ENCODE measurements around the gene COL25A1. TPM values are rescaled to one million over a fixed set of nuclear protein-coding genes. Genes with fewer than 3 reads are reported as not detected.
A peak's percentile ranks its signal among the peaks of the same experiment; 100 is the strongest.

The COL25A1 gene
- total RNA-seq (2021), result 8.8 and 10.4 TPM in 2 replicates
- percentile 60 among the genes with signal in this experiment for Bru-seq, nascent RNA
- BruChase-seq, experiment 1, labeled RNA remaining after a 2-hour chase, result percentile 60 among the genes with signal in this experiment
- BruChase-seq, experiment 2, labeled RNA remaining after a 6-hour chase, result percentile 55 among the genes with signal in this experiment
- long read RNA-seq, partial matches to known transcripts, result 4 of 12 reads
- long read RNA-seq, other reads (novel, unspliced or antisense), result 8 of 12 reads

- Histone ChIP-seq H3K4me3 (ENCODE audit: low read depth, low read length, poor library complexity, severe bottlenecking) (peak within 1 kb of the TSS; percentile 60), H3K36me3 (ENCODE audit: insufficient read depth, low read length, poor library complexity, severe bottlenecking) (no peaks in the 10 kb centered on the region), H3K4me1 (ENCODE audit: insufficient read depth, low read length, poor library complexity, severe bottlenecking) (peaks cover 6% of the 10 kb centered on the region), H3K27ac (ENCODE audit: low read depth, low read length, poor library complexity, severe bottlenecking) (peak within 1 kb of the TSS; percentile 45), H3K27me3 (replicated peaks; ENCODE audit: insufficient read depth, low read depth, low read length, poor library complexity) (peaks cover 23% of the 10 kb centered on the region), H3K9me3 (ENCODE audit: low read depth, low read length, poor library complexity, severe bottlenecking) (no peaks in the 10 kb centered on the region)
- intact Hi-C loops (cut with micrococcal nuclease; ENCODE audit: unreplicated experiment), result loop anchor here (5.0 kb wide), 1 partner anchor 420 kb away; no protein-coding TSS in a partner anchor
- TF ChIP-seq CTCF (conservative IDR thresholded peaks at IDR 0.05; ENCODE audit: low read depth, low read length), result no peak
- TF ChIP-seq EZH2 (IDR thresholded peaks at IDR 0.05; ENCODE audit: borderline replicate concordance, low read depth, low read length, poor library complexity, severe bottlenecking), result no peak
- ChIA-PET POLR2A (ENCODE audit: low non-redundant PET) (interaction anchor here (0.6 to 0.7 kb wide), 3 partner anchors 17 to 401 kb away, joined by 3 to 22 read pairs (median 4); no protein-coding TSS in a partner anchor), CTCF (interaction anchor here (0.7 kb wide), 1 partner anchor 13 kb away, joined by 3 read pairs; no protein-coding TSS in a partner anchor)
- DNase-seq (ENCODE audit: low spot score), result peak; percentile 77
- BruUV-seq (replicated peaks), result no TSS peak
Measured at GRCh38 chr4:109302361-109303139, at the start of gene COL25A1. TSS of gene COL25A1 (minus strand) at chr4:109302658.

- Histone ChIP-seq H3K4me3 (ENCODE audit: low read depth, low read length, poor library complexity, severe bottlenecking) (no peak overlapping the region), H3K27ac (ENCODE audit: low read depth, low read length, poor library complexity, severe bottlenecking) (no peak overlapping the region), H3K36me3 (ENCODE audit: insufficient read depth, low read length, poor library complexity, severe bottlenecking) (no peaks in the 10 kb centered on the region), H3K27me3 (replicated peaks; ENCODE audit: insufficient read depth, low read depth, low read length, poor library complexity) (no peaks in the 10 kb centered on the region), H3K9me3 (ENCODE audit: low read depth, low read length, poor library complexity, severe bottlenecking) (no peaks in the 10 kb centered on the region), H3K4me1 (ENCODE audit: insufficient read depth, low read length, poor library complexity, severe bottlenecking) (no peaks in the 10 kb centered on the region)
- no peak for TF ChIP-seq CTCF (conservative IDR thresholded peaks at IDR 0.05; ENCODE audit: low read depth, low read length)
- no peak for TF ChIP-seq EZH2 (IDR thresholded peaks at IDR 0.05; ENCODE audit: borderline replicate concordance, low read depth, low read length, poor library complexity, severe bottlenecking)
- ChIA-PET POLR2A (ENCODE audit: low non-redundant PET) (no interaction called here), CTCF (no interaction called here)
- DNase-seq (ENCODE audit: low spot score), result no peak
- intact Hi-C loops (cut with micrococcal nuclease; ENCODE audit: unreplicated experiment), result no loop called here
- no TSS peak for BruUV-seq (replicated peaks)
Measured at GRCh38 chr4:109350121-109350520, 47.7 kb upstream of the COL25A1 start.

GRCh38 chr4:109334129-109335105 lies 32.0 kb upstream of the COL25A1 start:
- no peak for TF ChIP-seq EZH2 (IDR thresholded peaks at IDR 0.05; ENCODE audit: borderline replicate concordance, low read depth, low read length, poor library complexity, severe bottlenecking)
- no peak for TF ChIP-seq CTCF (conservative IDR thresholded peaks at IDR 0.05; ENCODE audit: low read depth, low read length)
- Histone ChIP-seq H3K4me3 (ENCODE audit: low read depth, low read length, poor library complexity, severe bottlenecking) (no peak overlapping the region), H3K9me3 (ENCODE audit: low read depth, low read length, poor library complexity, severe bottlenecking) (no peaks in the 10 kb centered on the region), H3K27ac (ENCODE audit: low read depth, low read length, poor library complexity, severe bottlenecking) (no peak overlapping the region), H3K4me1 (ENCODE audit: insufficient read depth, low read length, poor library complexity, severe bottlenecking) (no peaks in the 10 kb centered on the region), H3K27me3 (replicated peaks; ENCODE audit: insufficient read depth, low read depth, low read length, poor library complexity) (no peaks in the 10 kb centered on the region), H3K36me3 (ENCODE audit: insufficient read depth, low read length, poor library complexity, severe bottlenecking) (no peaks in the 10 kb centered on the region)
- no peak for DNase-seq (ENCODE audit: low spot score)
- BruUV-seq (replicated peaks), result no TSS peak
- CTCF ChIA-PET, result no interaction called here
- intact Hi-C loops (cut with micrococcal nuclease; ENCODE audit: unreplicated experiment), result no loop called here
- POLR2A ChIA-PET (ENCODE audit: low non-redundant PET), result no interaction called here
